GM21528 (cell line): ENCODE data around the gene FHIT.

Source experiments
- ATAC-seq: cut with Tn5 transposase; IDR thresholded peaks from one replicate; pipeline ENCODE4 v1.9.1; 2021; ENCODE audit warnings: mild to moderate bottlenecking, moderate library complexity; ENCODE audit not compliant: unreplicated experiment, low FRiP score

FHIT gene

DNA sequence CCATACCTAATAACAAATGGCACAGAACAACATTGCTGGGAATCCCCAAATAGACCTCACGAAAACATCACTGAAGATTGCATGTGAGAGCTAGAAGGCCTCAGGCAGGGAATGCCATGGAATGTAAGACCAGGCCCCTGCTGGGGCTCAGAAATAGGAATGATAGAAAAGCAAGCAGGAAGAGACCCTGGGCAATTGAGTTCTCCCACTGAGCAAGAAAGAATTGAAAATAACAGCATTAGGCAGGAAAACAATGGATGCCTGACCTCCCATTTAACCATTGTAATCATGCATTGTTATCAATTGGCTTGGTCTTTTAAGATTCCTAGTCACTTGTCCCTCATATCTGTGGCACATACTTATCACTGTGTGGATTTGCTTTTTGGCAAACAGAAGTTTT is 581.6 kb downstream of the FHIT start:
- no peak for ATAC-seq

DNA sequence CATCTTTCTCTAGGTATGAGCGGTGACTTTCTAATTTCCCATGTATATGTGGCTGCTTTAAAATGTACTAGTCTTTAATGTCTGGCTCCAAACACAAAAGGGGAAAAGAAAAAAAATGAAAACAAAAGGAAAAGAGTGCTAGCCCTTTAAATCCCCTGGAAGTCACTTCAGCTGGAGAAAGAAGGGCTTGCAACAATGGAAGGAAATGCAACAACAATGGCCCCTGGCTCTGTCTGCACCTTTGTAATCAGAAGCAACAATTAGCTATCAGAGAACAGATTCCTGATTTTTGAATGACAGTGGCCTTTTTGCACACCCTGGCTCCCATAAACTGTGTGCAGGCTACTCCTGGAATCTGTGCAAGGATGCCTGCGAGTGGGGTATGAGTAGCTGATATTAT is 591.2 kb downstream of the FHIT start:
- no peak for ATAC-seq

DNA sequence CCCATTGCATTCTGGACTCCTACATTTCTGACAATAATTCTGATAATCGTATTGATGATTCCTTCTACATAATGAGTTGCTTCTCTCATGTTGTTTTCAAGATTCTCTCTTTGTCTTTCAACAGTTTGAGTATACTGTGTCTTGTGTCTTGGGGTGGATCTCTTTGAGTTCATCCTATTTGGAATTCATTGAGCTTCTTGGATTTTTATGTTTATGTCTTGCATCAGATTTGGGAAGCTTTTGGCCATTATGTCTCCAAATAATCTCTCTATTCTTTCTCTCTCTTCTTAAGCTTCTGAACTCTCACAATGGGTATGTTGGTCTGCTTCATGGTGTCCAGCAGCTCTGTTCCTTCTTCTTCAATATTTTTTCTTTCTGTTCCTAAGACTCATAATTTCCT is 592.2 kb downstream of the FHIT start:
- no peak for ATAC-seq

DNA sequence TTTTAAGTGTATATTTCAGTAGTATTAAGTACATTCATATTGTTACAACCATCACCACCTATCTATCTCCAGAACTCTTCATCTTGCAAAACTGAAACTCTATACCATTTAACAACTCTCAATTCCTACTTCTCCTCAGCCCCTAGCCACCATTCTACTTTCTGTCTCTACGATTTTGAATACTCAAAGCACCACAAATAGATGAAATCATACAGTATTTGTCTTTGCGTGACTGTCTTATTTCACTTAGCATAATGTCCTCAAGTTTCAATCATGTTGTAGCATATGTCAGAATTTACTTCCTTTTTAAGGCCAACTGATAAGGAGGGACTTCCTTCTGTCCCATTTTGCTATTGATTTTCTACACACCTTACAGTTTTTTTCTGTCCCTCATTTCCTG is 593.3 kb downstream of the FHIT start:
- peak; percentile 94 for ATAC-seq

DNA sequence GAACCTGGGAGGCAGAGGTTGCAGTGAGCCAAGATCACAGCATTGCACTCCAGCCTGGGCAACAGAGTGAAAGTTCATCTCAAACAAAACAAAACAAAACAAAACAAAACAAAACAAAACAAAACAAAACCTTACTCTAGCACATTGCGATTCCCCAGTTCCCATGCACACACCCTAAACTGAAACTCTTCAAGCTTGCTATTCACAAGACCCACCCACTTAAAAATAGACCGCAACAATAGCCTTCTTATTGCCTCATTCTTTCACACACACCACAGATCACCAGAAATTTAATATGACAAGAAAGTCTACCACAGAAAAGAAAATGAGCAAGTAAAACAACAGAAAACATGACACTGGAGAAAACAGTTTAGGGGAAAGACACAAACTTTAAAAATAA is 598.4 kb downstream of the FHIT start:
- ATAC-seq = no peak

DNA sequence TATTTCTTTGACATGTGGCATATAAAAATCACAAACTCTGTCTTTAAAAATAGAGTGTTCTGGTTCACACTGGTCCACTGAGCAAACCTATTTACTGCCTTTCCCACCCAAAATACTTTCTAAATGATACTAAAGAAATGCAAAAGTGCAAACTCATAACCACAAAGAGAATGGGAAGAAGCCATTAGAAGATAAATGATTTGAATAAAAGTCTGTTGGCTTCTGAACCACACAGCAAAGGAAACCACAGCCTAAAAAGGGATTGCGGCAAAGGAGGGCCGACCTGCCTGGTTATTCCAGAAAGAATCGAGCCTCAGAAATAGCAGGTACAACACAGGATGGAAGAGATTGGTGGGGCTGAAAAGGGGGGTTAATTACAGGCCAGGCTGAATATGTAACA is 599.5 kb downstream of the FHIT start:
- no peak for ATAC-seq

DNA sequence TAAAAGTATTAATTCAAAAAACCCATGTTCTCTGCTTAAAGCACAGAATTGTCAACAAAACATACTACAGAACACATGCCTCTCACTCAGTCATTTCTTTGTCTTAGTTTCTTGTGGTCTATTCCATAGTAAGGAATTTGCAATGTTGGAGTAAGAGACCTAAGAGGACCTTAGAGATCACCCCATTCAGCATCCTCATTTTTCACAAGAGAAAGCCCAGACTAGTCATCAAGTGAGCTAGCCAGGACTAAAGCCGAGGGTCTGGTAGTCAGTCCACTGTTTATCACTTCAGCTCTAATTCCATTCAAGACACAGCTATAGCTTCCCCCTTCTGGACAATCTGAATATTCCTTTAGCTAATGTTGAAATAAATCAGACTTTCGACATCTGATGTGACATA is 601.1 kb downstream of the FHIT start:
- ATAC-seq = no peak

DNA sequence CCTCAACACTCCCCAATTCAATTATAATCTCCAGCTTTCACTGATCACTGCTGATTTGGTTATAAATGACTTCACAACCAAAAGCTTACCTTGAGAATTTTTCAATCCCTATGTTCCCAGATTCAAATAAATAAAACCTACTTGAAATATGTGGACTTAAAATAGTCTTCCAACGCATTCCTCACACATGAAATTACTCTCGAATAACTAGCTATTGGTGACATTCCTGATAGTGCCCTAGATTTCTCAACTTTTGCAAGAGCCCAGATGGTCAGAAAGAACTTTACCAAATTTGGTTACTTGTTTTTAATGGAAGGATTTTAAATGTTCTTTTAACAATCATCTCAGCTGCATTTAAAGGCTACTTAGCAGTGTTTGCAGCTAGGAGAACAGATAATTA is 605.5 kb downstream of the FHIT start:
- no peak for ATAC-seq

DNA sequence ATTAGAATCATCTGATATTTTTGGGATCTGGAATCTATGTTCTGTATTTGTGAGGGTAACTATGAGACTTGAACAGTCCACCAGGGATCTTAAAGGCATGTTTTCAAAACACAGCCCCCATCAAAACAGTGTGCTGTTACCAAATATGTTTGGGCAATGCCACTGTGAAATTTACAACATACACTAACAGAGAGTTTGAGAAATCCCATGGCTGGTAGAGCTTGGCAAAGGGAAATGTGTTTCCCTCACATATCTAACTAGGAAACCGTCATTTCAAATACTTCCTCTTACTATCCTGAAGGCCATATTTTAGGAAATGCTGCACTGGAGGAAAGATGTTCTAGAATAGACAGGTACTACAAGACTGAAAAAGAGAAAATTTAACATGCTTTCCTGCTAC is 607.4 kb downstream of the FHIT start:
- no peak for ATAC-seq

DNA sequence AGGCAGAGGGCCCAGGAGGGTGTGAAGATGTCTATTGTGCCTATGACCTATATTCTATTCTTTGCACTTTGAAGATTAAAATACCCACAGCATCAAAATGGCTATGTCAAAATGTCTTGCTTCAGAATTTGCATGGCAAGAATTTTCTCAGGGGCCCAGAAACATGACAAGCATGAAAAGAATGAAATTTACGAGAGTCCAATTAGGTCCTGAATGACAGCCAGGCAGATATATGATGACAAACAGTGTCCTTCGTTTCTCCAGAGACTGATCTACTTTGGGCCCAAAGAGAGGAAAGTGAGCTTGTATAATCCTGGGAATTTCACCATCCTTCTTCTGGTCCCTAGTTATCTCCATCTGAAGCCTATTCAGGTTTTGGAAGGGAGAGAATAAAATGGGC is 609.9 kb downstream of the FHIT start:
- ATAC-seq = no peak

DNA sequence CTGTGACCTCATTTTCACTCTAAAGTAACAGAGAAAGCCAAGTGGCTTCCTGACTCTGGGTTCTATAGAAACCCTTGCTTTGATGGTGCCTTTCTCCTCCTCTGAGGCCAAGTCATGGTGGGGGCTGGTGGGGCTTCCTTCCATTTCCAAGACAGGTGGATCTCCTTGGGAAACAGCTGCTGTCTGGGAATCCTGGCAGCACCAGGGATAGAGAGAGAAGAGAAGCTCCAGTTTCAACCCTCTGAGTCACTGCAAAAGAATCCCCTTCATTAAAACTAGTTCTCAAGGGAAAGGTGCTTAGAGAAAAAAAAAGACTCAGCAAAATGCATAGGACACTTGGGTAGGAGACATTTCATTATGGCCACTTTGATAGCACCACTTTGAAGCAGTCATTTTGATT is 614.4 kb downstream of the FHIT start:
- no peak for ATAC-seq

DNA sequence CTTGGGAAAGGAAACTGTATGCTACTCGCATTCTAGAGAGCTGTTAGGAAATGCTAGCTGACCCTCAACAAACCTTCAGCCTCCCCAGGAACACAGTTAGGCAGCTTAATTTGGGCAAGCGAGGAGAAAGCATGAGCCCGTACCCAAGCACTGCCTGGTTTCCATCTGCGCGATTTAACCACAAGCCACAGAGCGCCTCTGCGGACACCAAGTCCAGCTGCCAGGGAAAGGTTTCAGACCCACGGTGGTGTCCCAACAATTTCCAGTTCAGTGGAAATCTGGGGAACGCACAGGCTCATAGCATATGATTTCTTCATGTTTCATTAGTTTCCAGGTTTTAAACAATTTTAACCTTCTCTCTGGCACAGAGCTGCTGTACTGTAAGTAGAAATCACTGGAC is 617.6 kb downstream of the FHIT start:
- ATAC-seq = no peak

DNA sequence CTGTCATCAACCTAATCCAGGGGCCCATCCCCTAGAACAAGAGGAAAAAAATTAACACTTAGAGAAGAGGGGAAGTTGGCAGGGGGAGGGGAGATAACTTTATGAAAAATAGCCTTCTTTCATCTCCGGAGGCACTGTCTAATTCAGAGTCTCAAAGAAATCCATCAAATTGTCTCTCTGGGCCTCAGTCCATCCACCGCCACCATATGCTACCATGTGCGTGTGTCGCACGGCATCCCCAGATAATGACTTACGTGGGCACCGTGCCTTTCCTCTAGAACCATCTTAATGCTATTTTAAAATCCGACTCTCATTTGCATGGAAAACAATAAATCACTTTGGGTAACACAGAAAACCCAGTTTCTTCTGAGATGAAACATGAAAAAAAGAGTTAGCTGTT is 619.7 kb downstream of the FHIT start:
- no peak for ATAC-seq

DNA sequence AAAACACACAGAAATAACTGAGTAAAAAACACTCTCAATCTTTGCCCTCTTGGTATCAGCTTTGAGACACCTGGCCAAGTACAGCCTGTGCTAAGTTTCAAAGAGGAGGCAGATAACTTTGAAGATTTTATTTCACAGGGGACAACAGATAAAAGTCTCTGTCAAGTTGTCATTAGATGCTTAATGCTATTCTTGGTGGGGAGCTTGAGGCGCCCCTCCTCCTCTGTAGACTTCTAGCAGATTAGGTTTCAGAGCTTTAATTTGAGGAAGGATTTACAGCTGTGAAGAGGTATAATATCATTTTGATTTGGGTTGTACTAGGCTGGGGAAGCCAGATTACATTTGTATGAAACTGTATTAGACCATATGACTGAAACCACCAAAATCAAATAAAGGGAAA is 620.3 kb downstream of the FHIT start:
- ATAC-seq = no peak

DNA sequence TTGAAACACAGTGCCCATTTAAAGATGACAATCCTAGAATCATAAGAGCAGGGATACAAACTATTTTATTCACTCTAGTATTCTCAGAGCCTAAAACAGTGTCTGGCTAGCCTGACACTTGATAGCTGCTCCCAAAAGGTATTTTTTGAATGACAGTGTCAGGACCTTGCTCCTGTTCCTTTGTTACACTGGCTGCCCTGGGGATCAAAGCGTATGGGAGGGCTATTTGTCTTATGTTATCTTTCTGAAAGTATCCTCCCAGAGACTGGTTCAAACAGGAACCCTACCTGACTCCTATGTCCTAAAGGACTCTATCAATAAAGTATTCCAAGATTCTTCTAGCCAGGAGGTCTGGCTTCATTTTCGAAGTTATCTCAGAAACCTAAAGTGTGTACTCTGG is 621.4 kb downstream of the FHIT start:
- ATAC-seq = no peak

DNA sequence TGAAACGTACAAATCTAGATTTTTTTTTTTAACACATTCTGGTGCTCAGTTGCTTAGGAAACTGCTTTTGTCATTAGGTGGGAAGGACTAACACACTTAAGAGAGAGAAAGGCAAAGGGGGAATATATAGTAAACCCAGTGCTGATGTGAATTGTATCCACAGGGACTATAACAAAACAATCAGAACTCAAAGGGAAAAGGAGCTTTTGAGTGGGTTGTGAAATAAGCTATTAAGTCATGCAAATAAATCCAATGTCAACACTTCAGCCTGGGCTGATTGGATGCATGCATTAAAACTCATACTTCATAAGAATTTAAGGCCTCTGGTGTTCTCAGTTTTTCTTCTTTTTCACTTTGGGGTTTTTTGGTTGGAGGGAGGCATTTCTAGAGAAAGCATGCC is 628.9 kb downstream of the FHIT start:
- ATAC-seq = no peak

DNA sequence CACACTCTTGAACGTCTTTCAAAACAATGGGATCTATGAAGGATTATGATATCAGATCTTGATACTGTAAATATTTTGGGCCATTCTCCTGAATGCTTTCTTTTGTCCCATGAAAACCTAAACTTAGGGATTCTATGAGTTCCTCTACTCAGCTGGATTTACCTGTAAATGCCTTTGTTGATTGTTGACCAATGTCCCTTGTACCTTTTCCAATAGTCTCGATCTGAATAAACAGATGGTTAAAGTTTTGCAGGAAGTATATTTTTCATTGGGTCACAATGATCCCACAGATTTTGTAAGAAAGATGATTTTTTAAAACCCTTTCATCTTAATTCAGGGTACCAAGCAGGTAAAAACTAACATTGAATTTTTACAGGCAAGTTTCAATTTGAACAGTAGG is 634.1 kb downstream of the FHIT start:
- ATAC-seq = no peak

DNA sequence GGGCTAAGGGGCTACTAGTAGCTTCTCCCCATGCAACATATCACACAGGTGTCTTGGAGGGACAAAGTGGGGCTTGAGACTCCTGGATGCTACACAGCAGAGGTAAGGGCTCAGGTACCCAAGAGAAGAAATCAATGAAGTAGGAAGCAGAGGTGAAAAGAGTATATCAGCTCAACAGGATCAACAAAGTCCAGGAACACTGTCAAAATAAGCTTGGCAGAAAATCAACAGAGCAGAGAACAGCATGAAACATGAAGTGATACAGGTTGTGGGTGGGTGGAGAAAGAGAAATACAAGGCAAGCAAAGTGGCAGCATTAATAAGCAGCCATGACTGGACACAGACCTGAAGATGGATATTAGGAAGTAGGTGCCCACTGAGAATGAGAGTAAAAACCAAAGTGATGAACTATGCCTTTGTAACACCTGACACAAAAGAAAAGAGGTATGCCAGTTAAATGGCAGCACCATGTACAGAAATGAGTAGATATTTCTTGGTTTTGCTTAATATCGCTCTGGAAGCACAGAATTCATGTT is 637.4 kb downstream of the FHIT start:
- no peak for ATAC-seq

DNA sequence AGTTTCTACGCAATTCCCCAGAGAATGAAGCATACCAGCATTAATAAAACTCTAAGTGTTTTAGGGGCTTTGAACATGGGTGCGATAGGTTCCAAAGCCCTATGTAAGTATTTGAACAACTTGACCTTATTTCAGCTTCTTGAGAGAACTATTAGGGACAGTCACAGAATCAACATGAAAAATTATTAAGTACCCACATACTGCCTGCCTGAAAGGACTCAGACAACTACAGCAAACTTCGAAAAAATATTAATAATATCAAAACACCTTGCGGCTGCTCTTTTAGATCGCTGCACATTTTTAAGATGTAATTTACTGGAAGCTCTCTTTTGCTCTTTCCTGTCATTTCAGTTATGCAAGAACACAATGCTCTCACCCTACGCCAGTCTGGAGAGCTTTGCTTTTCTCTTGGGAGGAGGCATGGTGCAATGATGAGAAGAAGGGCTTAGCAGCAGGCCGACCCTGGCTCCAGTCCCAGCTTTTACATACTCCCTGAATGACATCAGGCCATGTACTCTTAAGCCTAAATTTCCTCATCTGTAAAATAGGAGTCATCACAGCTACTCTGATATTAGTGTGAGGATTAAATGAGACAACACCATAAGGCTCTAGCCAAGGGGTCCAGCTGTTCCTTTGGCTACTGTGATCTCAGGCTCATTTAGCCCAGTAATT is 640.7 kb downstream of the FHIT start:
- ATAC-seq = no peak

DNA sequence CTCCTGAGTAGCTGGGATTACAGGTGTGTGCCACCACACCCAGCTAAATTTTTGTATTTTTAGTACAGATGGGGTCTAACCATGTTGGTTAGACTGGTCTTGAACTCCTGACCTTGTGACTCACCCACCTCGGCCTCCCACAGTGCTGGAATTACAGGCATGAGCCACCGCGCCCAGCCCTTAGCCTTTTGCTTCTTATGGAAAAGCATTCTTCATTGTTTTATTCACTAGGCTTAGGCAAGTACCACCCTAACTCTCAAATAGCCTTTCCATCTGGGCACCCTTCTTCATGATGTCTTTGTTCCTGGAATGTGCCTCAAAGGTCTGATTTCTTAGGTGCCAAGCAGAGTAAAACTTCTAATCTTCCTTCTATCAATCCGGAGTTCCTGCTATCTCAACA is 641.8 kb downstream of the FHIT start:
- no peak for ATAC-seq

DNA sequence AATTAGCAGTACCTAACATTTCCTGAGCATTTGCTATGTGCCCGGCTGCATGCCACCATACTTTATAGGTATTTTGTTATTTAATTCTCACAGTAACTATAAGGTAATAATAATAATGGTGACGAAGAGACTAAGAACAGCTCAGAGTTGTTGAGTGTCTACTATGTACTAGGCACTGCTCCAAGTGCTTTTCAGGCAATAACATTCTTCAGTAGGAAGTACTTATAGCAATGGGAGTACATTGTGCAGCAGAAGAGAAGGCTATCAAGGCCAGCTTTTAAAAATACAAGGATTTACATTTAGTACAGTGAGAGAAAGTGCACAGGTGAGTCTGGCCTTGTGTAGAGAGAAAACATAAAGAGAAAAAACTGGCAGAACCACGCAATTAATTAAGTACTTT is 647.4 kb downstream of the FHIT start:
- no peak for ATAC-seq

DNA sequence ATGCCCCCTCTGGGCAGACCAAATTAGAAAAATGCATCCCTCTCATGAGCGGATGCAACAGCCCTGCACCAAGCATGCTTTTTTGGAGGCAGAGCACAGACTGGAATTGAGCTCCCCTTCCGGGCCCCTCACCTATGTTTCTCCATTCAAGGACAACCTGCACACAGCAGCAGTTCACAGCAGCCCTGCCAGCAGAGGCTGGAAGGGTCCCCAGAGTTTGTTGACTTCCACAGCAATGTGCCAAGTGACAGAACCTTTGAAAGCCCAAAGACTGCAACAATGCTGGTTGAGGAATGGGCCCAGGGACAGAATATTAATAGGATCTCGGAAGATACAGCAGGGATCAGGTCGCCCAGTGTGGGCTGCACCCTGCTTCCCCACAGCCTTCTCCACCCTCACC is 650.4 kb downstream of the FHIT start:
- ATAC-seq = no peak

DNA sequence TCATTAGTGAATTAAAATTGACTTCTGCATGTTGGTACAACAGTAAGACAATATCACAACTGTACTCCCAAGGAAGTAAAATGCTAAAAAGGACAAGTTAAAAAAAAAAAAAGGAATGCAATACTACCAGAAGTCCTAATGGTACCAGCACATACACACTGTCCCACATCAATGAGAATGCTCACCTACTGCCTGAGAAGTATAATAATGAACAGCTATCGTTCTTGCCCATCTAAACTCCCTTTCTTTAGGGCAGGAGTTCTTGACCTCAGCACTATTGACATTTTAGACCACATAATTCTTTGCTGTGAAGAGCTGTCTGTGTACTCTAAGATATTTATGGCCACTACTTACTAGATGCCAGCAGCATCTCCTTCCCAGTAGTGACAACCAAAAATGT is 651.7 kb downstream of the FHIT start:
- no peak for ATAC-seq
